Parathyroid adenoma (tissue), 2 donors: ENCODE data around the gene DSCAML1.

Experiments
- H2AFZ ChIP-seq: fragments of 300-600 bp; sonication (generic); one replicate; pipeline ENCODE4 v1.7.0; 2017; ENCODE audit warnings: antibody characterized with exemption, mild to moderate bottlenecking
- H3K27ac ChIP-seq: fragments of 300-600 bp; sonication (generic); one replicate; pipeline ENCODE4 v1.7.0; 2017
- H3K27me3 ChIP-seq: fragments of 300-600 bp; sonication (generic); one replicate; pipeline ENCODE4 v1.7.0; 2017; ENCODE audit warnings: low read length; ENCODE audit not compliant: control insufficient read depth, insufficient read depth
- H3K36me3 ChIP-seq: fragments of 300-600 bp; sonication (generic); one replicate; pipeline ENCODE4 v1.7.0; 2017; ENCODE audit warnings: low read length; ENCODE audit not compliant: control insufficient read depth, insufficient read depth
- H3K4me1 ChIP-seq: fragments of 300-600 bp; sonication (generic); one replicate; pipeline ENCODE4 v1.7.0; 2017; ENCODE audit warnings: control low read depth
- H3K4me2 ChIP-seq: fragments of 300-600 bp; sonication (generic); one replicate; pipeline ENCODE4 v1.7.0; 2017; ENCODE audit warnings: low read length
- H3K4me3 ChIP-seq: fragments of 300-600 bp; sonication (generic); one replicate; pipeline ENCODE4 v1.7.0; 2017; ENCODE audit warnings: low read depth, low read length
- H3K79me2 ChIP-seq: fragments of 300-600 bp; sonication (generic); one replicate; pipeline ENCODE4 v1.7.0; 2017; ENCODE audit warnings: control low read depth
- H3K9ac ChIP-seq: fragments of 300-600 bp; sonication (generic); one replicate; pipeline ENCODE4 v1.7.0; 2017; ENCODE audit warnings: mild to moderate bottlenecking
- H3K9me3 ChIP-seq: fragments of 300-600 bp; sonication (generic); one replicate; pipeline ENCODE4 v1.7.0; 2017; ENCODE audit warnings: low read length; ENCODE audit not compliant: control insufficient read depth
- CTCF ChIP-seq: fragments of 300-600 bp; sonication (generic); IDR thresholded peaks from one replicate; pipeline ENCODE4 v1.7.0; 2017; ENCODE audit warnings: antibody characterized with exemption, mild to moderate bottlenecking
- donor health status: primary hyperparathyroidism.

Gene DSCAML1

GRCh38 chr11:117594721-117595120 is 202.3 kb downstream of the DSCAML1 start:
- no peaks in the 10 kb centered on the region for H3K9me3 ChIP-seq
- no peaks in the 10 kb centered on the region for H3K4me1 ChIP-seq
- no peaks in the 10 kb centered on the region for H3K36me3 ChIP-seq
- no peaks in the 10 kb centered on the region for H3K79me2 ChIP-seq
- H2AFZ ChIP-seq, result no peak overlapping the region
- no peak overlapping the region for H3K4me3 ChIP-seq
- H3K9ac ChIP-seq, result no peak overlapping the region
- H3K27me3 ChIP-seq, result no peaks in the 10 kb centered on the region
- H3K27ac ChIP-seq, result no peak overlapping the region
- no peak overlapping the region for H3K4me2 ChIP-seq
- no peak for TF ChIP-seq CTCF

- no peak for TF ChIP-seq CTCF
- Histone ChIP-seq H3K9me3 (no peaks in the 10 kb centered on the region), H2AFZ (no peak overlapping the region), H3K4me2 (no peak overlapping the region), H3K27me3 (no peaks in the 10 kb centered on the region), H3K9ac (no peak overlapping the region), H3K27ac (no peak overlapping the region), H3K4me1 (no peaks in the 10 kb centered on the region), H3K79me2 (no peaks in the 10 kb centered on the region), H3K4me3 (no peak overlapping the region), H3K36me3 (no peaks in the 10 kb centered on the region)
These were observed 204.0 kb downstream of the DSCAML1 start for GRCh38 chr11:117593065-117593464.

- no peaks in the 10 kb centered on the region for H3K27me3 ChIP-seq
- H3K4me2 ChIP-seq, result no peak overlapping the region
- no peak overlapping the region for H3K4me3 ChIP-seq
- H3K36me3 ChIP-seq, result no peaks in the 10 kb centered on the region
- no peaks in the 10 kb centered on the region for H3K4me1 ChIP-seq
- H3K27ac ChIP-seq, result no peak overlapping the region
- H3K79me2 ChIP-seq, result no peaks in the 10 kb centered on the region
- no peak overlapping the region for H2AFZ ChIP-seq
- H3K9ac ChIP-seq, result no peak overlapping the region
- no peak for TF ChIP-seq CTCF
- no peaks in the 10 kb centered on the region for H3K9me3 ChIP-seq
These were observed 205.5 kb downstream of the DSCAML1 start for GRCh38 chr11:117591316-117592039.

DNA sequence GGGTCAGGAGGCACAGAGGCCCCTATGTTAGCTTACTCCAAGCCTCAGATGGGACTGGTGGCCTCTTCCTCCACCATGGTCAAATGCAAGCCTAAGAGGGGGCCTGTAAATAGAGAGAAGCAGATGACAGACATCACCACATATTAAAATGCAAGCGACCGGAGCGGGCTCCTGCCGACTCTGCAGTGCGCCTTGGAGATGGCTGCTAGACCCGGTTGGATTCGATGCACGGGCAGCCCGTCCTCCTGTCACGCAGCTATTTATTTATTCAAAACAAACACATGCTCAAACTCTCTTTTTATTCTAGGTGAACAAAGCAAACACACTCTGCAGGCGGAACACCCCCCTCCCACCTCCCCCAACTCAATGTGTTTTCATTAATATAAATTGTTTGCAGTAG is 208.0 kb downstream of the DSCAML1 start:
- H3K36me3 ChIP-seq, result no peaks in the 10 kb centered on the region
- no peak for TF ChIP-seq CTCF
- no peak overlapping the region for H3K4me2 ChIP-seq
- no peak overlapping the region for H3K9ac ChIP-seq
- no peak overlapping the region for H3K4me3 ChIP-seq
- H3K27ac ChIP-seq, result no peak overlapping the region
- no peaks in the 10 kb centered on the region for H3K4me1 ChIP-seq
- H3K9me3 ChIP-seq, result no peaks in the 10 kb centered on the region
- no peaks in the 10 kb centered on the region for H3K27me3 ChIP-seq
- no peaks in the 10 kb centered on the region for H3K79me2 ChIP-seq
- no peak overlapping the region for H2AFZ ChIP-seq
